Stimulated activated CD4-positive, alpha-beta T cell treated with anti-CD3 and anti-CD28 coated beads, Interleukin-2, amount 100 ng/mL, for 24 hours (primary cell): ENCODE data around the gene EFHC1.

Experiments
- DNase-seq, 2 donors: peaks; one replicate each; pipeline ENCODE4 v3.0.0-alpha.2; 2020

Gene EFHC1

DNA sequence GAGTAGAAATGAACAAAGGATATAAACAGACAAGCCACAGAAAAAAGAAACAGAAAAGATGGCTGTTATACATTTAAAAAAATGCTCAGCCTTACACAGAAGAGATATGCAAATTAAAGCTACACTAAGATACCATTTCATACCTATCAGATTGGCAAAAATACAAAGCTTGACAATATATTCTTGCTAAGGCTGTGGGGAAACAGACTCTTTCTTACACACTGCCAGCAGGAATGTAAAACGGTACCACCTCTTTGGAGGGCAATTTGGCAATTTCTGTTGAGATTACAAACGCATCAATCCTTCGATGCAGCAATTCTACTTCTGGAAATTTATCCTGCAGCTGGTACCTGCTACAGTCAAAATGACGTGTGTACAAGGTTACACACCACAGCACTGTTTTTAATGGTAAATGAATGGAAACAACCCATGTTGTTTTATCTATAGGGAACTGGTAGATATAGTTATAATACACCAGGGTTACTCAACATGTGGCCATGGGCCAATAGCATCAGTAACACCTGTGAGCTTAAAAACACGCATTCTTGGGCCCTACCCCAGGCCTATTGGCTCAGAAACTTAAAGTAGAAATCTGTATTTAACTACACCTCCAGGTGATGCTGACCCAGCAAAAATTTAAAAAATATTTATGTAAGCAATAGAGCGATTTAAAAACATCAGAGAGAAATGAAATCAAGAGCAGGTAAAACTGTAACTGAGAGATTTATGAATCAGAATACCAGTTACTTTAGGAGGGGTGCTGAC lies 103.4 kb downstream of the EFHC1 start:
- DNase-seq, result no peak

DNA sequence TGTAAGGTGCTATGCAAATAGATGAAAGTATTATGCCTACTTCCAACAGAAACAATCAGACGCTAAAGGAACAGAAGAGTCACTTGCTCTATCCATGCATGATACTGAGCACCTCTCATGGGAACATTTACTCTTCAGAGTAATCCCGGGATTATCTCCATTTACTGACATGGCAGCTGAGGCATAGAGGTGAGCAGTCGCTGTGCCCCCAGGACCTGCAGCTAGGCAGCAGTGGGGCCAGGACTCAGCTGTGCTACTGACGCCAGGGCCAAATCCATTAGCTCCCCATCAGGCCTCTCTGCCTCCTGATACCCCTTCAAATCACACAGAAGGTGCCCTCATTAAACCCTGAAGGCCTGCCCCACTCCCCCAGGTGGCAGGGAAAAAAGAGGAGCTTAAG lies 104.8 kb downstream of the EFHC1 start:
- DNase-seq, result no peak

DNA sequence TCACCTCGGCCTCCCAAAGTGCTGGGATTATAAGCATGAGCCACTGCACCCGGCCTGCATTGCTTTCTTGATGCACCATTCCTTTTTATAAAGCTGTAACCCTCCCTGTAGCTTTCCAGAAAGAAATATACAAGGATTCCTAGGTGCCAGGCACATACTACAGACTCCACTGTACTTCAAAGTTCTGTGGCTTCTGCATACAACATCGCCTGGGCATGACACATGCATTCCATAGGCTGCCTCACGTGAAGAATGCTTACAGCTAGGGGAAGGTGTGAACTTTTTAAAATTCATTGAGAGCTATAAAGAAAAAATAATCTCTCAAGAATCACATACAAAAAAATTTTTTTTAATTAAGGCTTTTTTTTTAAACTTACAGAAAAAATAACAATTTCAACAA lies 106.5 kb downstream of the EFHC1 start:
- DNase-seq, result no peak

DNA sequence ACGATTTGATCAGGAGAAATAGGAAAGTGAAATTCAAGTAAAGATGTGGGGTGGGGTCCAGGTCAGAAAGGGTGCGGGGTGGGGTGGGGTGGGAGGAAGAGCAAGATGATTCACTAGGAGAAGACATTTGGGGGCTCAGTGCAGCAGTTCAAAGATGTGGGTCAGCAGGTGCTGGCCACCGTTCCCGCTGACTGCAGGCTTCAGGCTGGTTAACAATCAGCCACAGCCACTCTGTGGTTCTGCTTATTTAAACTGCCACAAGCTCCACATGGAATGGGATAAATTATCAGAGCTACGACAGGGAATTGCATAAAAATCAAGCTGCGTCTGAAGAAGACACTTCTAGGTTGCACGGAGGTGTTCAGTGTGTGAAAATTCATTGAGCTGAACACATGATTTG lies 107.3 kb downstream of the EFHC1 start:
- no peak for DNase-seq

DNA sequence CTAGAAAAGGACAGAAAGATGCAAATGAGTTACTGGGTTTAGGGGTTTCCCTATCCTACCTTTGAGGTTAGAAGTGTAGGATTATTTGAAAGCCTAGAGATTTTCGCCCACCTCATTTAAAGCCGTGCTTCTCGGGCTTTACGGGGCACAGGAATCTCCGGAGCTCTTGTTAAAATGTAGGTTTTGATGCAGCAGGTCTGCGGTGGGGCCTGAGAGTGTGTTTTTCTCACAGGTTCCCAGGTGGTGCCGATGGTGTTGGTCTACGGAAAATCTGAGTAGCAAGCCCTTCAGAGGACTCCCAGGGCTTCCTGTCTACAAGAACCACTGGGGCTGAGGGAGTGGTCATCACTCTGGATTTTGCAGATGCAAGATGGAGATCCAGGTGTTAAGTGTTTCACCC lies 109.2 kb downstream of the EFHC1 start:
- DNase-seq, result no peak

DNA sequence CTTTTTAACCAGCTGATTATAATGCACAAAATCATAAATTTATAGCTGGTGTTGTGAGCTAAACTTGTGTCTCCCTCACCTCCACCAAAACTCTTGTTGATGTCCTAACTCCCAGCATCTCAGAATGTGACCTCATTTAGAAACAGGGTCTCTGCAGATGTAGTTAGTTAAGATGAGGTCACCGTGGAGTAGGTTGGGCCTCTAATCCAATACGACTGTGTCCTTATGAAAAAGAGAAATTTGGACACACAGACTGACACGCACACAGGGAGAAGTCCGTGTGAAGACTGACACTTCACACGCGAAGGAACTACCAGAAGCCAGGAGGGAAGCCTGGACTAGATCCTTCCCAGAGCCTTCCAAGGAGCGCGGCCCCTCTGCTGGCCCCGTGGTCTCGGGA lies 110.2 kb downstream of the EFHC1 start:
- no peak for DNase-seq

DNA sequence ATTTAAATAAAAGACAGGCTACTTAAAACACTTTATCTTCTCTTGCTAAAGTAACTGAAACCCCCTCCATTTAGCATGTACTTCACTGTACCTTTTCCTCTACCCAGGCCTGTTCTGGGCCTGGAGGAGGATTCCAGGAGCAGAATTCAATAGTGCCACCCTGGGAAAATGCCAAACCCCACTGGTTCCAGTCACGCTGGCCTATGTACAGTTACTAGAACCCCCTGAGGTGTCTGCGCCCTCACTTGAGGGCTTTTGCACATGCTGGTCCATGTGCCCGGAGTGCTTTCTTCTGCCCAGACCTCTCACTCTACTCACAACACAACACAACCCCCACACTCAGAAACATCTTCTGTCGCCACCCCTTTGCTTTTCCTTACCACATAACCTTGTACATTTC lies 111.3 kb downstream of the EFHC1 start:
- DNase-seq, result no peak

DNA sequence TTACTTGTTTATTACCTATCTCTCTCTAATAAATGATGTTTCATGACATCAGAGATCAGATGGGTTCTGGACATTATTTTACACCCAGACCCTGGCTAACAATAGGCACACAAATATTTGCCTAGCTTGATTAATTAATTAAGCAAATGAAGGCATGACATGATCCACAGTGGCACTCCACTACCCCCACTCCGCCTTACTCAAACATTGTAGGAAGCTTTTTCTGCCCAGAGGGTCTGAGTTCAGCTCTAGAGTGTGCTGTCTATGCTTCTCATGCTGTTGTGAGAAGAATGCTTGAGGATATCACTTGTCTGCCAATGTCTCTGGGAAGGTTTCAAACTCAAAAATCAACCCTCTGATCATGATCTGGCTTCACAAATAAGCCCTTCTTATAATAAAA lies 111.7 kb downstream of the EFHC1 start:
- DNase-seq, result no peak

DNA sequence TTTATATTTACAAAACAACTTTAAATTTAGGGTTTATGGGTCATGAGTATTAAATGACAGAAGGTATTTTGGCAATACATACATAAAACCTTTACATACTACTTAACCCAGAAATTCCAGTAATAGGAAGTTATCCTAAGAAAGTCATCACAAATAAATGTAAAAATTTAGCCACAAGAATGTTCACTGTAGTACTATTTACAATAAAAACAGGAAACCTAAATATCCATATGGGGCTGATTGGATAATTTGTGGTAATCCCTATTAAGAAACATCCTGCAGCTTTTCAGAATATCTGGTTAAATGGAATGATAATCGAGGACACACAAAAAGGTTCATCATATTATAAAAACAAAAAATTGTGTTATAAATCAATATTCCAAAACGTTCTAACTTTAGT lies 112.3 kb downstream of the EFHC1 start:
- no peak for DNase-seq

DNA sequence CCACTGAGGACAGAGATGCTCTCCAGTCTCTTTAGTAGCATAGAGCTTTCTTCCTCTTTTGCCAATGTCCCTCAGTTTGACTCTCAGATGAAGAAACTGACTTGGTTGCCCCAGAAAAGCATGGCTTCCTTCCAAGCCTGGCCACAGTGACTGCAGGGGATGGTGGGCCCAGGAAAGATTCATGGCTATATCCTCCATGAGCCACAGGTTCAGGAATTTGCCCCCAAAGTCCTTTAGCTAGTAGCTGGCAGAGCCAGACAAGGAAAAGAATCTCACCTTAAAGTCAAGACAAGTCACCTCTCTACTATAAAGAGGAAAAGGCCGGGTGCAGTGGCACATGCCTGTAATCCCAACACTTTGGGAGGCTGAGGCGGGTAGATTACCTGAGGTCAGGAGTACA lies 113.3 kb downstream of the EFHC1 start:
- no peak for DNase-seq

DNA sequence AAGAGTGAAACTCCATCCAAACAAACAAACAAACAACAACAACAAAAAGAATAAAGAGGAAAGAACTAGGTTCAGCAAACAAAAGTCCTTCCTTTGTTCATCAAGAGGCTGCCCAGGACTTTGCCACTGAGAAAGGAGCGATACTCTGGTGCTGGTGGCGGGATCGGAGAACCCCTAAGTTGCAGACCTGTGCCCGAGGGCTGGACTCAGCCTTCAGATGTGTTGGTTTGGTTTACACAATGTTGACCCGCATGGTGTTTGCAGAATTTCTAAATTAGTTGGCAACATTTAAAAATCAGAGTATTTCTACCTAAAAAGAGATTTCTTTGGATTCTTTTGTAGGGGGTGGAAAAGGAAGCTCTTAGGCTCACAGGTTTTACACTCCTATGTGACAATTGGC lies 114.2 kb downstream of the EFHC1 start:
- no peak for DNase-seq

DNA sequence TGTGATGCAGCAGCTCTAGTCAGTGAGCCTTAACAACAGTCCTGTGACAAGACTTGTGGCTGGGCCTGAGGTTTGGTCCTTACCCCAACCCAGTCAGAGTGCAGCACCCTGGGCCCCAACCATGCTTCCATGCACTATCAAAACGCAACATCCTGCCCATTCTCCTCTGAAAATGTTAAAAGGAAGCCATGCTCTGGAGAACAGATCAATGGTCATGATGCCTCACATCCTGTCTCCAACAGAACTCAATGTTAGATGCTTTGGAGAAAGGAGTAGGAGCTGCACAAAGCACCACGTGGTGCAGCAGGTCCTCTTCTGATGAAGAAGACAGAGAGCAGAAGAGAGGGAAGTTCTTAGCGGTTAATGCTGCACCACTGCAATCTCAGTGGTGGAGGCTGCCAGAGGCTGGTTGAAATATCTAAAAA lies 114.8 kb downstream of the EFHC1 start:
- no peak for DNase-seq

DNA sequence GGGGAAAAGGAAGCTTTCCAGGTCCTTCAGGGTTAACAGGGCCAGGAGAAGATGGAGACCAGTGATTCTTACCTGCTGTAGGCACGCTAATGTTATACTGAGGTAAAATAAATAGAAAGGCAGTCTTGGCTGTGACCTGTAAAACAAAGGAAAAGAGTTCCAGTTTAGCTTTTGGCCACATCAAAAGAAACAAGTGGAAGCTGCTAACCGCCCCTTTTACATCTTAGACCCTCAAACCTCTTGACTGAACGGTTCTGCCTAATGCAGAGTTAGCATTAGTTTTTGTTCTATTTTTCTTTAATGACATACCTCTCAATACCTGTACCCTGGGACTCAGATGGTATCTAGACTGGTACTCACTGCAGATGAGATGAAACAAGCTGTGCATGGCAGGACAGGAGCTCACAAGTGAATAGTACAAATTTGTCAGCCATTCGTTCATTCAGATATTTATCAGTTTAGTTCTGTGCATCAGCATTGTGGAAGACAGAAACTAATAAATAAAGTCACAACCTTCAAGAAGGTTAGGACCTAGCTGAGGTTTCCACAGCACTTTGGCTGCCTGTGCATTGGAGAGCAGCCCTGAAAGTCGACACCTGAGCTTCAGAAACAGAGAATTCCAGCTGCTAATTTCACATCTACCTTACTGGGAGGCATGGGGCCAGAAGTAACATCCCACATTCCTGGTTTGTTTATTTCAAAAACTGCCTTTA lies 115.7 kb downstream of the EFHC1 start:
- DNase-seq, result no peak

DNA sequence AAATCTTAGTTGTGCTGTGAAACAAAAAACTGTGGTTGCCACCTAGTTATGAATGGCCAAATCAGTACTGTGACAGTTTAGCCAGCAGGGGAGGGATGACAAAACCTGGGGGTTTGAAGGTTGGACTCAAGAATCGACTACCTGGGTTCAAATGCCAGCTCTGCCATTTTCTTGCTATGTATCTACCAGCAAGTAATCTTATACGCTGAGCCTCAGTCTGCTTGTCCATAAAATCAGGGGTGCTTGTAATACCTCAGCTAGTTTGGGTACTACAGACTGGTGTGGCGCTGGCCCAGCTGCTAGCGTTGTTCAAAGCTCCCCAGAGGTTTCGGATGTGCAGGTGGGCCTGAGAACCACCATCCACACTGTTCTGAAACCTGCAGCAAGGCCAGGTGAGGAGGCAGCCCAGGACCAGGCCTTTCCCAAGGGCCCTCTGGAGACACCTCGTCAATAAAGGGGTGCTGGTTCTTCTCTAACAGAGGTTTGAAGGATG lies 116.3 kb downstream of the EFHC1 start:
- no peak for DNase-seq

DNA sequence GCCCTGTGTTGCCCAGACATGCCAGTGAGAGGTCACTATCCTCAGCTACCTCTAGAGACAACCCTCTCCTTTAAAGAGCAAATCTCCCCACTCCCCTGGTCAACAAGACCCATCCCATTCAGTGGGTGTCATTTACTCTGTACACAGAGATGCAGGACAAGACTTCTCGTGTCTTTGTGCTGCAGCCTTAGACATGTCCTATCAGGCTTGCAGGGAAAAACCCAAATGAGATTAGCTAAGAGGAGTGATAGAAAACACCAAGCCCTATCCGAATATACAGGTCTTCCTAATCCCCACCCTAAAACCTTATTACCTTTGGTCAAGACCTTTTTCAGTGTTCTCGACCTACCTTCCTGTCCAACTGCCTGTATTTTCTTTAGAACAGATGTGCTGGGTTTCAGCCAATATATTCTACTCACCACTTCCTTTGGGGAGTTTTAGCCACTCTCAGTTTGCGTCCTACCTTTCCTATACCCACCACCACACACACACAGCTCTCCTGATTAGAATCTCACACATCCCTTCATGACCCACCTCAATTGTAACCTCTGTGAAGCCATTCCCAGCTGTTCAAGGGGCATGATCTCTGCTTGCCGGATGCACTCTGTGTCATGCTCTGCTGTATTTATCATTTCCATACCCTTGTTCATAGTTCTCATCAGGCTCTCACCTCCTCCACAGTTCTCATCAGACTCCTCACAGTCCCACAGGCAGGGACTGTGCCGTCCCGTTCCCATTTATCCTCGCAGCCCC lies 117.0 kb downstream of the EFHC1 start:
- no peak for DNase-seq

DNA sequence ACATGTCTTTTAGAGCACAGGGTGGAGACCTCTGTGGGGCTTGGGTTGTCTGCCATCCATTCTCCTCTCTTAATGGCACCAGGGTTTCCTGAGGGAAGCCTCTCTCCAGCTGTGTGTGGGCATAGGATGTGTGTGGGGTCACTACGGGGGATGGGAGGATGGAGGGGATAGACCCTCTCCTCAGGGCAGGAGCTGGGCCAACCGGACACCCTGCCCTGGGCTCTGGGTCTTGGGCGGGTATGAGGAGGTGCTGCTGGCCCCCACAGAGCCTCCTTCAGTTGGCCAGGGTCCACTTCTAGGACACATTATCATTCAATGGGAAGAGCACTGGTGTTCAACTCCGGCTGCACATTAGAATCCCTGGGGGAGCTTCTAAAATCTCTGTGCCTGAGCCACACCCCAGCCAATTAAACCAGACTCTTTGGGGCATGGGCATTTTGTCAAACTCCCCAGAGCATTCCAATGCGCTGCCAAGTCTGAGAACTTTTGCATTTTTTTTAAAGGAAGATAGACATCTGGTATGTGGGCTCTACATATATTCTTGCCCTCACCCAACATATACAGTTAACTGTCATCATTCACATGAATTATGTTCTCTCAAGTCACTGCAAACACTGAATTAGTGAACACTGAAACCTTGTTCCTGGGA lies 118.2 kb downstream of the EFHC1 start:
- no peak for DNase-seq

DNA sequence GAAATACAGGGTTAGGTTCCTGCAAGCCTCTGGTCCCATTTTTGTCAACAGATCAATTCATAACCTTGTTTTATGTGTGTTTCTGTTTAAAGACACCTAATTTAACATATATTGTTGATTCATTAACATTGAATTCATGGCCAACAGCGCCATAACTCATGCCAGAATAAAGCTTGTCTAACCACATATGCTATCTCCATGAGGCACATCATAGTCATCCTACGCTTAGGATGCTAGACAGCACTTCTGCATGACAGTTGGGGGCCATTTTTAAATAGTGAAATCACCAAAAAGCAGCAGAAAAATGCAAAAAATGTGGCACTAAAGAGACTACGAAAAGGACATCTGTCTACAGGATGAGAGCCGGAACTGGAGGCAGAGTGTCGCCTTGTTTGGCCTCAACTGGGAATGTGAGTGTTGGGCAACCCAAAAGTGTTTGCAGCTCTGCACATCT lies 118.8 kb downstream of the EFHC1 start:
- DNase-seq, result no peak

DNA sequence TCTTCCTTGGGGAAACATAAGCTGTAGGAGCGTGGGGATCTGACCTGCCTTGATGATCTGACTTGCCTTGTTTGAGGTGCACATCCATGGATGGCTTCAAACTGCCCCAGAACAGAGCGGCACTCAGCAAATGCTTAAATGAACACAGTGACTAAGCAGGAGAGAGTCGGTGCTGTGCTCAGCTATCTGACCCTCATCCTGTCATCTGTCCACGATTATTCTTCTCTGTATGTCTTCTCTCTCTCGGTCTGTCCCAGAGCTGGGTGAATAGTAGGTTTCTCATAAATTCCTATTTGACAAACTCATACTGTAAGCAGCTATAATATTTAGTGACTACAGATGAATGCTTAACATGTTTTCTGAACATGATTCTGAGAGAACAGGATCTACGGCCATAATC lies 119.5 kb downstream of the EFHC1 start:
- DNase-seq, result no peak

DNA sequence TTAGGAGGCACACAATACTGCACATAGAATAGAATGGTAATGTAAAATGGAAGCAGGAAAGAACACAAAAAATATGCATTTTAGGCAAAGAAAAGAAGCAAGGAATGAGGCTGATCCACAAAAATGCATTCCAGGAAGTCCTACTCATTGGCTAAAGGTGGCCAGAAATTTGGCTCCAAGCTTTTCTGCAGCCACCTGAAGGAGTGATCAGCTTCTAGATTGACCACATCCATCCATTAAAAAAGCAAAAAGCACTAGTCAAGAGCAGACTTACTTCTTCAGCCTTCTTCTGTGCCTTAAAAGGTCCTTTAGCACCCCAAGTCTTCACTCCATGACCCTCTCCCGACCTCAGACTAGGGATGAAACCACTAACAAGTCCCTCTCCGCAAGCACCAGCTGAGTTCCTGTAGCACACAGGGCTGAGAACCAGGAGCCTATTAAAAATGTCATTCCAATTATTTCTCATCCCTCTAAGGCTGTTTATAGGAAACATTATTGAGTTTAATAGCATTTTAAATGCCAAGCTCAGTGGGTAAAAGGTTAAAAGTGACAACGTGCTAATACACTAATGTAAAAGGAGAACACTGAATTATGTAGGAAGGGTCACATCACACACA lies 120.3 kb downstream of the EFHC1 start:
- no peak for DNase-seq

DNA sequence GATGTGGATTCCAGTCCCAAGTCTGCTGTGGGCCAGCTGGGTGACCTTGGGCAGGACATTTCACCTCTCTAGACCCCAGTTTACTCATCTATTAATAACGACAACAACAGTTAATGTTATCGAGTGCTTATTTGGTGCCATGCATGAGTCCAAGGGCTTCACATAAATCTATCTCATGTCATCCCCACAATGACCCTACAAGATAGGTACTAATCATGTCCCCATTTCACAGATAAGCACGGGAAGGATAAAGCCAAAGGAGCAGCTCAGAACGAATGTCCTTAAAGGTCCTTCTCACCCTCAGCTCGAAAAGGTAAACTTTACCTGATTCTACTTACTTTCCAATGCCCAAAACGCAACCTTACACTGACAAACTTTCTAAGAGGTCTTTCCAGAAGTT lies 121.0 kb downstream of the EFHC1 start:
- no peak for DNase-seq

DNA sequence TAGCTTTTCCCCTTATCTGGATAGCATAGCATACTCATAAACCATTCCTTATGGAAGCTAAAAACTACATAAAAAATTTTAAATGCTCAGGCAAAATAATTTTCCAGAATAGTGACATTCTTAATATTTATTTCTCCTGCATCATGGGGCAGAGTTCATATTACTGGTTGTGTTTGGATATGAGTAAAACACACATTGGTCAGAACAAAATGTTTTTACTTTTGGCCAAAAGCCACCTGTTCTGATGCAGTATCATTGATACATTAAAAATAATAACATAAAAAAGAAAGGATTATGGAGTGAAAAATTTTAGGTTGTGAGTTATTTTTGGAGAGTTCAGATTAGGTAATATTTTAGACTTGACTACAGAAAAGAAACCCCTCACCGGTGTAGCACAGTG lies 123.1 kb downstream of the EFHC1 start:
- DNase-seq, result no peak

DNA sequence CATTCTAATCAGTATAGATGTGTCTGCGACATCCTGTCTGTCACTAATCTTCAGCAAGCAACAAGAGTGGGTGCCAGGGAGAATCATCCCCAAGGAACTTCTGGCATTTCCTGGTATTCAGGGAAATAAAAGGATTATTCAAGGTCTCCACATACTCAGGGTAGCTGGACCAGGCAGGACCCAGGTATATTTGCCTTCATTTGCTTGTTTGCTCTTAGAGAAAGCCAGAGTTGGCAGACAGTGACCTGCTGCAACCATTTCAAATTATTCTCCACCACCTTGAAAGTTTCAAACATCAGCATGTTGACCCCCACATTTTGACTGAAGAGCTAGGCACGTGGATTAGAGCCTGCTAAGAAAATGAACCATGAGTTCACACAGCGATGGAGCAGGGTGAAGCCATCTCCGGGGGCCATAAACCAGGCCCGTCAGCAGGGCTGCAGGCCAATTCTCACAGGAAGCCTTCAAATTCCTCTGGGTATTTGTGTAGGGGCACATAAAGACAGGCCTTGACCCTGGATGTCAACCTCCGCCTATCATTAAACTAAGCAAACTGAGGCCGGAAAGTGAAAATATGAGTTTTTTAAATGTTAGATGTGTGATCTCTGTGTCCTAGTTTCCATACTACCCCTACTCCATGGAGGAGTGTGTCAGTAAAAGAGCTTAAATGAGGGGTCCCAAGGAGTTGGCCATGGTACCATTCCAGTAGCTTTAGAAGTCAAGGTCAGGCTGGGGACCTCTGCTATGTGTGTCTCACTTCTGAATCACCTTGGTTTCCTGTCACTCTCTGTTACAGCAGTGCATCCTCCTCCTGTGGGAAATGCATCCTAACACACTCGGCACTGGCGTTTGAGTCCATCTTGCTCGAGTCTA lies 123.8 kb downstream of the EFHC1 start:
- DNase-seq, result no peak
